ENCODE results near the gene ZYG11A.

Gene ZYG11A

GRCh38 chr1:52877554-52877953 lies 35.0 kb downstream of the ZYG11A start:
- no peak for DNase-seq (ENCODE audit: low spot score)

- no peak for DNase-seq (ENCODE audit: low spot score)
These were observed 37.6 kb downstream of the ZYG11A start for GRCh38 chr1:52880206-52880605.

- DNase-seq (ENCODE audit: low spot score) = no peak
These were observed 44.9 kb downstream of the ZYG11A start for GRCh38 chr1:52887483-52887882.

- no peak for DNase-seq (ENCODE audit: low spot score)
These were observed 50.1 kb downstream of the ZYG11A start for GRCh38 chr1:52892424-52893215.

- DNase-seq (ENCODE audit: low spot score) = no peak
These were observed 56.9 kb downstream of the ZYG11A start for GRCh38 chr1:52899445-52899894.

- no peak for DNase-seq (ENCODE audit: low spot score)
These were observed 57.8 kb downstream of the ZYG11A start for GRCh38 chr1:52900402-52900801.

GRCh38 chr1:52901384-52901783 lies 58.8 kb downstream of the ZYG11A start:
- no peak for DNase-seq (ENCODE audit: low spot score)

- no peak for DNase-seq (ENCODE audit: low spot score)
These were observed 61.8 kb downstream of the ZYG11A start for GRCh38 chr1:52904208-52904926.

GRCh38 chr1:52904927-52905698 lies 62.6 kb downstream of the ZYG11A start:
- DNase-seq (ENCODE audit: low spot score) = no peak

GRCh38 chr1:52906135-52906603 lies 63.6 kb downstream of the ZYG11A start:
- no peak for DNase-seq (ENCODE audit: low spot score)

GRCh38 chr1:52907068-52907811 lies 64.7 kb downstream of the ZYG11A start:
- DNase-seq (ENCODE audit: low spot score) = no peak

GRCh38 chr1:52907812-52908153 lies 65.2 kb downstream of the ZYG11A start:
- no peak for DNase-seq (ENCODE audit: low spot score)

GRCh38 chr1:52911541-52911940 lies 69.0 kb downstream of the ZYG11A start:
- DNase-seq (ENCODE audit: low spot score) = no peak

- DNase-seq (ENCODE audit: low spot score) = no peak
These were observed 70.5 kb downstream of the ZYG11A start for GRCh38 chr1:52913014-52913413.

GRCh38 chr1:52913537-52913936 lies 71.0 kb downstream of the ZYG11A start:
- DNase-seq (ENCODE audit: low spot score) = no peak

- DNase-seq (ENCODE audit: low spot score) = no peak
These were observed 71.9 kb downstream of the ZYG11A start for GRCh38 chr1:52914463-52914862.

GRCh38 chr1:52915211-52915854 lies 72.8 kb downstream of the ZYG11A start:
- no peak for DNase-seq (ENCODE audit: low spot score)

GRCh38 chr1:52915855-52916220 lies 73.3 kb downstream of the ZYG11A start:
- DNase-seq (ENCODE audit: low spot score) = no peak

GRCh38 chr1:52916241-52916975 lies 73.8 kb downstream of the ZYG11A start:
- DNase-seq (ENCODE audit: low spot score) = no peak

- no peak for DNase-seq (ENCODE audit: low spot score)
These were observed 74.6 kb downstream of the ZYG11A start for GRCh38 chr1:52917156-52917555.

- no peak for DNase-seq (ENCODE audit: low spot score)
These were observed 75.0 kb downstream of the ZYG11A start for GRCh38 chr1:52917581-52917980.
